Peyer's patch (tissue), 4 donors: ENCODE measurements around the gene ANKMY2. TPM values are rescaled to one million over a fixed set of nuclear protein-coding genes. Genes with fewer than 3 reads are reported as not detected.

Source experiments
- DNase-seq, 3 donors: peaks; one replicate each; pipeline ENCODE4 v3.0.0-alpha.2; 2017 to 2019
- H3K27ac ChIP-seq, 4 donors: fragments of 200-600 bp; sonication (generic); one replicate each; pipeline ENCODE4 v1.5.1; 2016 to 2019
- H3K27me3 ChIP-seq, 2 donors: fragments of 200-600 bp; sonication (generic); one replicate each; pipeline ENCODE4 v1.5.1; 2019
- H3K36me3 ChIP-seq, 3 donors: fragments of 200-600 bp; sonication (generic); one replicate each; pipeline ENCODE4 v1.5.1; 2016 to 2019
- H3K4me1 ChIP-seq, 4 donors: fragments of 200-600 bp; sonication (generic); one replicate each; pipeline ENCODE4 v1.5.1; 2016 to 2019
- H3K4me3 ChIP-seq, 4 donors: fragments of 200-600 bp; sonication (generic); 1 replicate in 3 of 4; 2 replicates in 1 of 4; pipeline ENCODE4 v1.5.1; 2016 to 2019; ENCODE audit warnings: mild to moderate bottlenecking in 1 of 4
- H3K9me3 ChIP-seq, 4 donors: fragments of 200-600 bp; sonication (generic); one replicate each; pipeline ENCODE4 v1.5.1; 2016 to 2019; ENCODE audit warnings: mild to moderate bottlenecking in 1 of 4
- CTCF ChIP-seq, 6 experiments: fragments of 450-650 bp in 4 of 6; fragments of 200-600 bp in 2 of 6; sonication (generic) in 1 of 6; IDR thresholded peaks; one replicate each; pipeline ENCODE4 v1.5.1; 2017 to 2019; ENCODE audit warnings: antibody characterized with exemption in 6 of 6, mild to moderate bottlenecking in 3 of 6, moderate library complexity in 1 of 6
- POLR2A ChIP-seq, 2 donors: fragments of 450-650 bp; IDR thresholded peaks; one replicate each; pipeline ENCODE4 v1.5.1; 2017; ENCODE audit warnings: antibody characterized with exemption in 2 of 2, mild to moderate bottlenecking in 2 of 2, moderate library complexity in 2 of 2
- total RNA-seq, 4 donors: library from RNA; depleted of rRNA; stranded (reverse); fragments of >200 nt; gene quantifications; one replicate each; pipeline ENCODE4 v1.1.0, GENCODE V29; 2016

Gene ANKMY2
- total RNA-seq, 4 donors from 2014 or later, result 19.3 to 21.5 (median 20.5) TPM

GRCh38 chr7:16670731-16671344 lies 25.3 kb upstream of the ANKMY2 start:
- Histone ChIP-seq H3K4me3 (no peak overlapping the region), H3K27me3 (no peaks in the 10 kb centered on the region), H3K36me3 (peaks cover 0 to 15% (median 0%) of the 10 kb centered on the region in 3 donors), H3K4me1 (no peaks in the 10 kb centered on the region), H3K9me3 (no peaks in the 10 kb centered on the region), H3K27ac (no peak overlapping the region)
- no peak for TF ChIP-seq POLR2A (IDR thresholded peaks at IDR 0.05)
- TF ChIP-seq CTCF (IDR thresholded peaks at IDR 0.05), result no peak
- DNase-seq, result no peak

- no peaks in the 10 kb centered on the region for H3K4me1 ChIP-seq
- H3K4me3 ChIP-seq, result no peak overlapping the region
- peaks cover 0 to 7% (median 0%) of the 10 kb centered on the region in 3 donors for H3K36me3 ChIP-seq
- H3K27ac ChIP-seq, result no peak overlapping the region
- TF ChIP-seq CTCF (IDR thresholded peaks at IDR 0.05) (no peak), POLR2A (IDR thresholded peaks at IDR 0.05) (no peak)
- DNase-seq, result no peak
- no peaks in the 10 kb centered on the region for H3K9me3 ChIP-seq
- no peaks in the 10 kb centered on the region for H3K27me3 ChIP-seq
Observed at GRCh38 chr7:16670021-16670420, 24.5 kb upstream of the ANKMY2 start.

- no peak for TF ChIP-seq POLR2A (IDR thresholded peaks at IDR 0.05)
- no peak for TF ChIP-seq CTCF (IDR thresholded peaks at IDR 0.05)
- DNase-seq, result no peak
- Histone ChIP-seq H3K36me3 (peaks cover 0 to 4% (median 0%) of the 10 kb centered on the region in 3 donors), H3K27me3 (no peaks in the 10 kb centered on the region), H3K9me3 (no peaks in the 10 kb centered on the region), H3K4me1 (no peaks in the 10 kb centered on the region), H3K4me3 (no peak overlapping the region), H3K27ac (no peak overlapping the region)
Observed at GRCh38 chr7:16669581-16669980, 24.0 kb upstream of the ANKMY2 start.

GRCh38 chr7:16668978-16669377 lies 23.4 kb upstream of the ANKMY2 start:
- Histone ChIP-seq H3K4me3 (no peak overlapping the region), H3K27ac (no peak overlapping the region), H3K9me3 (no peaks in the 10 kb centered on the region), H3K27me3 (no peaks in the 10 kb centered on the region), H3K36me3 (no peaks in the 10 kb centered on the region), H3K4me1 (no peaks in the 10 kb centered on the region)
- TF ChIP-seq POLR2A (IDR thresholded peaks at IDR 0.05) (no peak), CTCF (IDR thresholded peaks at IDR 0.05) (no peak)
- DNase-seq, result no peak

GRCh38 chr7:16668049-16668858 lies 22.7 kb upstream of the ANKMY2 start:
- Histone ChIP-seq H3K4me3 (no peak overlapping the region), H3K9me3 (no peaks in the 10 kb centered on the region), H3K4me1 (no peaks in the 10 kb centered on the region), H3K27me3 (no peaks in the 10 kb centered on the region), H3K27ac (peak overlapping the region in 2 of 4 donors; percentile 14), H3K36me3 (no peaks in the 10 kb centered on the region)
- DNase-seq, result peak in 1 of 3 donors; percentile 67
- no peak for TF ChIP-seq CTCF (IDR thresholded peaks at IDR 0.05)
- TF ChIP-seq POLR2A (IDR thresholded peaks at IDR 0.05), result no peak
